ENCODE results near the gene CPEB4.

Gene CPEB4

GRCh38 chr5:173887610-173888472 lies at the start of gene CPEB4:
CPEB4 (plus strand) TSS chr5:173888349; CDS start chr5:173889734, 1,385 bp downstream.
- peak; percentile 85 to 100 (median 98) for DNase-seq

GRCh38 chr5:173839117-173839713 lies 48.9 kb upstream of the CPEB4 start:
- DNase-seq = no peak

DNA sequence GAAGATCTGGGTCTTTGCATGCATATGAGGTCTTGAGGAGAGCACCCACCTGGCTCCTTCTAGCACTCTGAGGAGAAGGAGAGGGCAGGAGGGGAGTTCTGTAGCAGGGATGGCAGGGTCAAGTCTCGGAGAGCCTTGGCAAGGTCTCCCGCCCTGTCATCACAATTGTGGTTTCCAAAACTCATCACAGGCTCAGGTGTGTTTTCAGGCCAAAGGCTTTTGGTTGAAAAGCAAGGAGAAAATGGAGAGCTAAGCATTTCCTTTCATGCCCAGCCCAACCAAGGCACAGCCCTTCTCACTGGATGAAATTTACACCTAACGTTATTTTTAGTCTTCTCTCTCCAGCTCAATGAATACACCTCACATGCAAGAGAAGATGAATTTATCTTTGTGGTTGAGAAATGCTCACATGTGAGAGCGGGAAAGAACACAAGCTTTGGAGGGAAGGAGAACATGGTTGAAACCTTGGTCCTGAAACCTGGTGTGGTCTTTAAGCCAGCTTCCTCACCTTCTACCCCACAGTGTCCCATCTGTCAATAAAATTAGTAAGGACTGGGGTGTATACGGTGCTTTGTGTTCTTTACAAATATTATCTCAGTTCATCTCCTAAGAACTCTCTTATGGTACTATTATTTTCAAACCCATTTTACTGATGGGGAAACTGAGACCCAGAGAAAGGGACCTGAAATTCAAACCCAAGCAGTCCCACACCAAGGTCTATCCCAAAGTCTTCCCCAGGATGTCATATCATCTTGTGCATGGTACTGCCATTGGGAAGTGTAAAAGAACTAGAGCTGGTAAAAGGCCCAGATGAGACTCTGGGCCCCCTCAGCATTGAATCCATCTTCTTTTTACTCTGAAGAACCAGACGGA lies 47.8 kb upstream of the CPEB4 start:
- DNase-seq = no peak

- DNase-seq = no peak
Measured at GRCh38 chr5:173841710-173842109, 46.4 kb upstream of the CPEB4 start.

DNA sequence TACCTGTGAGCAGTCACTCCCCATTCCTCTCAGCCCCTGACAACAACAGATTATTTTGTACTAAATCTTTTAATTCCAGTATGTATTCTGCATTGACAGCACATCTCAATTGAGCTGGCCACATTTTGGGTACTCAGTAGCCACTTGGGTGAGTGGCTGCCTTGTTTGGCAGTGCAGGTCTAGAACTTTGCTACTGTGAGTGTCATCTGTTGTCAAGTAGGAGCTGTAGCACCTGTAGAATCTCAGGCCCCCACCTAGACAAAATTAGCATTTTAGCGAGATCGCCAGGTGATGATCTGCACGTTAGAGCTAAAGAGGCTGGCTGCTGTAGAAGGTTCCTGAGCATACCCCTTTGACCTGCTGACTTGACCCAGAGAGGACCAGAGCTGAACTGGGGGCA lies 44.4 kb upstream of the CPEB4 start:
- DNase-seq = no peak

DNA sequence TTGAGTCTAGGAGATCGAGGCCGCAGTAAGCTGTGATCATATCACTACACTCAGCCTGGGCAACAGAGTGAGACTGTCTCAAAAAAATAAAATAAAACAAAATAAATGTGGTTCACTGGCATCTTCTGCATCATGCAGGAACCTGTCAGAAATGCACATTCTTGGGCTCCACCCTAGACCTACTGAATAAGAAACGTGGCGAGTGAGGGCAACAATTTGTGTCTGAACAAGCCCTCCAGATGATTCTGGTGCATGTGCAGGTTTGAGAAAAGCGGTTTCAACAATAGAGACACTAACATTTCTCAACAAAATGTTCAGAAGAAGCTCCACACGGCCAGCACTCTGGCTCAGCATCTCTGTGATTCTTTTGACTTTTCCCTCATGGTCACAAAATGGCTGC lies 42.8 kb upstream of the CPEB4 start:
- DNase-seq = no peak

DNA sequence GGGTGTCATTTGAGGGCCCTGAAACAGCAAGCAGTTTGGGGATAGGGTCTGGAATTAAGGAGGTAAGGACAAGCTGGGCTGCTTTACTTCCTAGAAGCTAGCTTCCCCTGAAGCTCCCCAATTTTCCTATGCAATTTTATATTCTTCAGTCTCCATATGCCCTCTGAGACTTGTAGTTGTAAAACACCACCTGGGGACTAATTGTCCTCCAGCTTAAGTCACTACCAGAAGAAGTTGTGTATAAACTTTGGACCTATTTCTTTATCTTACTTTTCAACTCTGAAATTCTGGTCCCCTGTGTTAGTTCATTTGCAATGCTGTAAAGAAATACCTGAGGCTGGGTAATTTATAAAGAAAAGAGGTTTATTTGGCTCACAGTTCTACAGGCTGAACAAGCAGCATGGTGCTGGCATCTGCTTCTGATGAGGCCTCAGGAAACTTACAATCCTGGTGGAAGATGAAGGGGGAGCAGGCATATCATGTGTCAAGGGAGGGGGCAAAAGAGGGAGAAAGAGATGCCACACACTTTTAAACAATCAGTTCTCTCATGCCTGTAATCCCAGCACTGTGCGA lies 41.1 kb upstream of the CPEB4 start:
- DNase-seq = no peak

- no peak for DNase-seq
Measured at GRCh38 chr5:173848986-173849596, 39.1 kb upstream of the CPEB4 start.

DNA sequence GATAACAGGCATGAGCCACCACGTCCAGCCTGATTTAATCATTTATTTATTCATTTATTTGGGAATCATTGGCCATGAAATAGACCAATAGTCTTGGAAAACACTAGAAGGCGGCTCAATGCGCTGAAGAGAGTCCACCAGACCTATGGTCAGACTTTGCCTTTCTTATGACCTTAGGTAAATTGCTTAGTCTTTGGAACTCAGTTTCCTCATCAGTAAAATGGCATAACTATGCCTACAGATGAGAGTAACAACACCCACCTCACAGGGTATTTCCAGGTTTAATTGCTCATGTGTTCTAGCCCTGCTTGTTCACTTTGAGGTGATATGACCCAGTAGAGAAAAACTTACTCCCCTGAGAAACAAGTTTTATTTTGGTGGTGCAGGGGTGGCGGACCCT lies 38.2 kb upstream of the CPEB4 start:
- DNase-seq = no peak

DNA sequence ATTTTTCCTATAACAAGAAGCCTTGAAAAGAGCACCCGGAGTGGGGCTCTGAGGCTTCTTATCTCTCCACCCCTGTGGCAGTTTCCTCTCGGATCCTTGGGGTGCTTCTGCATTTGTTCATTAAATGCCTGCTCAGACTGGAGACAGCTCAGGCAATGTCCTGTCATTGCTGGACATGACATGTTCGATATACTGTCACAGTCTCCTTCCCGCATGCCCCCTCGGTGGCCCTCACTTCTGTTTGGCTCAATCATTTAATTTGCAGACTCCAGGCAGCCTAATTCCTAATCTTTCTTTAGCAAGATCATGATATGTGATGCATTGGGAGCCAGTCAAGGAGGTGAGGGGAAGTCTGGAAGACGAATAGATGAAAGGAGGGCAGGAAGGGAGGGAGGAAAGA lies 37.5 kb upstream of the CPEB4 start:
- DNase-seq = no peak

DNA sequence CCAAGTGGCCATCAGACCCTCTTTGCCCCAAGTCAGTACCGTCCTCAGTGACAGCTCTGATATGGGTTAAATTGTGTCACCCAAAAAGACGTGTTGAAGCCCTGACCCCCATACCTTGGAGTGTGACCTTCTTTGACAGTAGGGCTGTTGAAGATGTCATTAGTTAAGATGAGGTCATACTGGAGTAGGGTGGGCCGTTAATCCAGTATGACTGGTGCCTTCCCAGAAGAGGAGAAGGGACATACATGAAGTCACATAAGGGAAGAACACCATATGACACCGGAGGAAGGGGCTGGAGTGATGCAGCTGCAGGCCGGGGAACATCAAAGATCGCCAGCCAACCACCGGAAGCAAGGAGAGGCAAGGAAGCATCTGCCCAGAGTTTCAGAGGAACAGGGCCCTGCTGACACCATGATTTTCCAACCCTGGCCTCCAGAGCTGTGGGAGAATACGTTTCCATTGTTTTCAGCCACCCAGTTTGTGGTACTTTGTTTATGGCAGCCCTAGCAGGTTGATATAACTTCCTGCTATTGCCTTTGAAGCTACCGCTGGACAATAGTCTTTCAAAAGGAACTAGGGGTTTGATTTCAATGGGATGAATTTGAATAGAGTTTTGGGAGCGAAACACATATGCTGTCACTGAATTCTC lies 36.4 kb upstream of the CPEB4 start:
- DNase-seq = no peak

DNA sequence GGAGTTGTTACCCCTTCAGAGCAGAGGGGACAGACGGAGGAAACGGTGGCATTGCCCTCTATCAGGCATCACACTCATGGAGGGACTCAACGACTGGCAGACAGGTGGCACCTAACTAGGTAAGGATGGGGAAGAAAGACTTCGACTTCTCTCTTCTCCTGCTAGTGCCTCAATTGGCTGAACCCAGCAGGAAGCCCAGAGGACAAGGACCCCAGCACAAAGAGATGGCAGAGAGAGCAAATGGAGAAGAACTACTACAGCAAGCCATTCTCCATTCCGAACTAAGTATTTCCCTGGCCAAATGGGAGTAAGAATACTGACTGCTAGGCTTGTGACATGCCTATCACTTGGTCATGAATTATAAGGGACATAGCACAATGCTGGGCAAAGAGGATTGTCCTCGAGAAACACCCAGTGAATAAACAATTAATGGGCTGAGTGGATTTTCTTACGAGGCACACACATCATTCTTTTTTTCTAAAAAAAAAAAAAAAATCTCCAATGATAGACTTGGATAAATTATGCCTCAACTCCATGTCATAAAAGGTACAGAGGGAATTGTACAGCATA lies 35.3 kb upstream of the CPEB4 start:
- no peak for DNase-seq

DNA sequence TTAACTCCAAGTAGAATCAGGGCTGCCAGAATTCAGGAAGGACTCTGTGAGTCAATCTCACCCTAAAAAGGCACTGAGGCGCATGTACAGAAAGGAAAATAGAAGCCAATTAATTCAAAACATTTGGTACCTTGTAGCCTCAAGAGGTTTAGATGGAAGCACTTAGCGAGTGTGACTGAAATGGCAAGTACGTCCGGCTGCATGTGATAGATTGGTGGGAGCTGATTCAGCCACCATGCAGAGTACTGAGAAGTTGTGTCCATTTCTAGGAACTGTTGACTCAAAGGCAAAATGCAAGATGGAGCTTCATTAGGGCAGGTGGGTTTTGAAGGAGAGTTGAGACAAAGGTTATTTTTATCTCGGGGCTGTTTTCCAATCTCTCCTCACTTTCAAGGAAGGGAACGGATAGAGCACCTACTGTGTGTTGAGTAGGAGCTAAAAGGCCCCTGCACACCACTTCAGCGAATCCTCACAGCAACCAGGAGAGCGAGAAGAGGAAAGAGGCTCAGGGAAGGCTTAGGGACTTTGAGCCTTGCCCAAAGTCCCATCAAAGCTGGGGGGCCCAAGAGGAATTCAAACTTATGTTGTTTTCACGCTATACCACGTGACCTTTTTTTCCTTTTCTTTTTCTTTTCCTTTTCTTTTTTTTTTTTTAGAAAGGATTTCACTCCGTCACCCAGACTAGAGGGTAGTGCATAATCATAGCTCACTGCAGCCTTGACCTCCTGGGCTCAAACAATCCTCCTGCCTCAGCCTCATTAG lies 34.6 kb upstream of the CPEB4 start:
- no peak for DNase-seq

GRCh38 chr5:173855162-173855994 lies 32.8 kb upstream of the CPEB4 start:
- DNase-seq = no peak

GRCh38 chr5:173855995-173856656 lies 32.0 kb upstream of the CPEB4 start:
- no peak for DNase-seq

GRCh38 chr5:173857234-173857633 lies 30.9 kb upstream of the CPEB4 start:
- DNase-seq = no peak

DNA sequence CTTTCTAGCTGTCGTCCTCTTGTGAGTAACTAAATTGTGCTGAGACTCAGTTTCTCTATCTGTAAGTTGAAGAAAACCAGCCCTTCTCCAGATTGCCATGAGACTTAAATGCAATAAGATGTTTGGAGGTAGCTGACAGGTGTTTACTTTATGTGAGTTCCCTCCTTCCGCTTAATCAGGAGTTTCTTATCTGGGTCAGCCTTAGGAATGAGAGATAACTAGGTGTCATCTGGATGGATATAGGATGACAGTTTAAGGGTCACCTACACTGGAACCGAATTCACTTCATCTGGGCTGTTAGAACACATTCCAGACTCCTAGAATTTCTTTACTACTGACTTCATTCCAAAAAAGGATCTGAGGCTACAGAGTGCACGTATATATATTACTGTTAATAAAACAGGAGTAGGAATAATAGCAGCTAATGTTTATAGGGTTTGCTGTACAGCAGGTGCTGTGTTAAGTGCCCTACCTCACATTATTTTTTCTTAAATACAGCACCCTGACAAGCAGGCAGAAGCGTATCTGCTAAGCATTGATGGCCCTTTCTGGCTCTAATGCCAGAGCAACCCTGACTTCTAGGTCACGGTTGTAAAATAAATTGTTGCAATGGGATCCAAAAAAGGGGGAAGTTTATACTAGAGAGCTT lies 30.0 kb upstream of the CPEB4 start:
- no peak for DNase-seq

All from hypothalamus (tissue), 51 donors.